ENCODE measurements around the gene LNX2.

The LNX2 gene

DNA sequence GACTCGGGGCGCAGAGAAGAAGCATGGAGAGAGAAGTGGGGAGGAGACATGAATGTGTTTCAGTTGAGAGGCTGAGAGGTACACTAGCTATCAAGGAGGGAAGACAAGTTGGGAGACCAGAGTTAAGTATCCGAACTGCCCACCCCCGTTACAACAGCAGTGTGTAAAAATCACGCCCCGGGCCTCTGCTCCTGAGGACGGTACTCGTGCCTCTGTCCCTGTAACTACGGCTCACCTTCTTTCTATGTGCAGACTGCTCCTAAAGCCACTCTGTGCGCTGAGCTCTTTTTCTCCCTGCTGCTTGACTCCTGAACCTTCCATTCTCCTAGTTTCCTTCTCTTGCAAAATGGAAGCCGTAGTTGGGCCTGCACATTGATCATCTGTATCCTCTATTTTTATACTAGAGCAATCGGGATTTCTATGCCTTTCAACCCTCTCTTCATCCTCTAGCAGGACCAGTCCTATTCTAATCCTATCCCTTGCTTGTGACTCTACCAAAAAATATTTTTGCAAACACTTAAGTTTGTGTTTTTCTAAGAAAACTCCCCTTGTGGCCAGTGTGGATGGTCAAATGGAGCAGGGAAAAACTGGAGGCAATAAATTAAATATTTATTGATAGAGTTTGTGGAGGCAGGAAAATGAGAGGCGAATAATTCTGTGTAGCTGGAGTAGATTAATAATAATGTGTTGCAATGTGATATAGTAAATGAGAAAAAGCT lies 1.9 kb upstream of the LNX2 start:
- H3K4me3 ChIP-seq (ENCODE audit: insufficient read length, low read depth), result peak overlapping the region; percentile 64
- no peaks in the 10 kb centered on the region for H3K9me3 ChIP-seq (ENCODE audit: insufficient read depth, low read length)
- peak overlapping the region; percentile 93 for H3K9ac ChIP-seq (ENCODE audit: insufficient read length, low read depth)
- H3K36me3 ChIP-seq (ENCODE audit: insufficient read depth, insufficient read length, low read length), result peaks cover 32% of the 10 kb centered on the region
- H3K27me3 ChIP-seq (ENCODE audit: insufficient read depth, insufficient read length), result peaks cover 6% of the 10 kb centered on the region
- no peaks in the 10 kb centered on the region for H3K4me1 ChIP-seq (ENCODE audit: insufficient read depth, insufficient read length)
- no peak for TF ChIP-seq SUZ12 (IDR thresholded peaks at IDR 0.05; ENCODE audit: extremely low read depth, insufficient read depth, insufficient read length)
- TF ChIP-seq ZNF274 (IDR thresholded peaks at IDR 0.05; ENCODE audit: low read depth, low read length), result no peak
- no peak for DNase-seq (ENCODE audit: low read depth, low spot score)

DNA sequence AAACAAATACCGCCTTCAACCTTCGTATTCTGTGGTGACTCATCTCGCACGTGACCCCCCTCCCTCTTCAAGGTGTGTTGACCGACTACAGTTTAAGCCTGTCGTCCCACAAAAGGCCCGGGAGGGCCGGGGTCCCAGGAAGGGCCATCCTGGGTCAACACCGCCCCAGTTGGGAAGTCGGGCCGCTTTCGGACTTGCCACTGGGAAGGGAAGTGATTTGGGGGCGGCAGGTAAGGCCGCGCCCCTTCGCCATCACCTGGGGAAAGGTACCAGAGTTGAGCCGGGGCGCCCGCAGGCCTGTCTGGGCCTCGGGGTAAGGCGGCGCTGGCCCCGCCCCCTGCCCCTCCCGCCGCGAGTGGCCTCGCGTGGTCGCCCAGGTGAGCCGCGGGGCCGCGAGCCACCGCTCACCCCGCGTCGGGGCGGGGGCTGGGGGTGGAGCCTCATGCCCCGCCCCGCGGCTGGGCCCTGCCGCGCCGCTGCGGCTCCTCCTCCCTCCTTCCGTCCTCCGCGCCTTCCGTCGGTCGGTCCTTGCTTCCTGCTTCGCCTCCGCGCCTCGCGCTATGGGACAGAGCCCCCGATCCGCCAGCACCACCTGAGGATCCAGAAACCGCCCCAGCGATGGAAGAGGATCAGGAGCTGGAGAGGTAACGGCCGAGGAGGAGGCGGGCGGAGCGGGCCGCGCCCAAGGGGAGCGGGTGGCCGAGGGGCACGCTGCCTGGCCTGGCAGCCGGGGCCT lies 1.2 kb upstream of the LNX2 start, which contains the start of gene POLR1D:
Gene POLR1D, plus strand, starts transcription at position 527 of the 736 bp plus-strand sequence. Its CDS starts 92 bp downstream, at position 619.
- Histone ChIP-seq H3K4me3 (ENCODE audit: insufficient read length, low read depth) (peak within 1 kb of the TSS; percentile 64), H3K4me1 (ENCODE audit: insufficient read depth, insufficient read length) (no peaks in the 10 kb centered on the region), H3K9me3 (ENCODE audit: insufficient read depth, low read length) (no peaks in the 10 kb centered on the region), H3K9ac (ENCODE audit: insufficient read length, low read depth) (peak within 1 kb of the TSS; percentile 93), H3K36me3 (ENCODE audit: insufficient read depth, insufficient read length, low read length) (peaks cover 32% of the 10 kb centered on the region), H3K27me3 (ENCODE audit: insufficient read depth, insufficient read length) (peaks cover 6% of the 10 kb centered on the region)
- TF ChIP-seq SUZ12 (IDR thresholded peaks at IDR 0.05; ENCODE audit: extremely low read depth, insufficient read depth, insufficient read length), result no peak
- TF ChIP-seq YY1 (IDR thresholded peaks at IDR 0.05; ENCODE audit: insufficient read depth, insufficient read length), result no peak
- no peak for TF ChIP-seq ZNF274 (IDR thresholded peaks at IDR 0.05; ENCODE audit: low read depth, low read length)
- DNase-seq (ENCODE audit: low read depth, low spot score), result peak; percentile 36

DNA sequence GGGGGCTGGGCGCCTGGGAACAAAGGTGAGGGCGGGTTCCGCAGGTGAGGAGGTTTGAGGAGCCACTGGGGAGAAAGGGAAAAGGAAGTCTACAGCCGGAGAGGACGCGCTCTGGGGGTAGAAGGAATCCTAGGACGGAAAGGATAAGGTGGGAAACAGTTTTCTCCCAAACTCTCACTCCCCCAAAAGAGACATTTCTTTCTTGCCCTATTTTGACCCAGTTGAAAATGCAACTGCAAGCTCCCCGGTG lies 712 bp upstream of the LNX2 start:
- no peak for DNase-seq (ENCODE audit: low read depth, low spot score)
- H3K4me1 ChIP-seq (ENCODE audit: insufficient read depth, insufficient read length), result no peaks in the 10 kb centered on the region

DNA sequence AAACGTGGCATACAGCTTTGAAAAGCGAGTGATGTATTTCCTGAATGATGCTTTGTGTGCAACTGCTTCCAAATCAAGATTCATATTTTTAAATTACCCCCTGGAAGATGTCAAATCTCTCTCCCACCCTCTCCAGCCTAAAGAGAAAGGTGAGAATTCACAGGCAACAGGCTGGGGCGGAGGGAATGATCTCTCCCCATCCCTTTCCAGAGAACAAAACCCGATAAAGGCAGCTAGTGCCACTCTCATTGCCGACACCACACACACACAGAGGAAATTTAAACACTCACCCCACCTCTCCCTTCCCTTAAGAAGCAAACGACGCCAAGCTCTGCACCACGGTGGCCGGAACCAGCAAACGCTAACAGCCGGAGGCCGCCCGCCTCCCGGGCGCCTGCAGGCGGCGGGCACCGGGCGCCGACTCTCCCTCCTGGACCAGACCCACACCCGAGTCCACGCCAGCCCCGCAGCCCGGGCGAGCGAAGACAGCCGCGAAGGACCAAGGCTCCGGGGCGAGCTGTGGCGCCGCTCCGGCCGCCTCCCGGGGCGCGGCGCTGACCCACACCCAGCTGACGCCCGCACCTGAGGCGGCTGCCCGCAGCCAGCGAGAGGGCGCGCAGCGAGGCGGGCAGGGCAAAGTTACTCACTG lies 477 bp downstream of the LNX2 start:
- DNase-seq (ENCODE audit: low read depth, low spot score), result no peak

More for the DNA sequence above, 712 bp upstream of the LNX2 start:
- TF ChIP-seq SUZ12 (IDR thresholded peaks at IDR 0.05; ENCODE audit: extremely low read depth, insufficient read depth, insufficient read length), result no peak
- TF ChIP-seq YY1 (IDR thresholded peaks at IDR 0.05; ENCODE audit: insufficient read depth, insufficient read length), result no peak
- no peak for TF ChIP-seq ZNF274 (IDR thresholded peaks at IDR 0.05; ENCODE audit: low read depth, low read length)
- H3K27me3 ChIP-seq (ENCODE audit: insufficient read depth, insufficient read length), result peaks cover 6% of the 10 kb centered on the region
- peak overlapping the region; percentile 64 for H3K4me3 ChIP-seq (ENCODE audit: insufficient read length, low read depth)
- peaks cover 28% of the 10 kb centered on the region for H3K36me3 ChIP-seq (ENCODE audit: insufficient read depth, insufficient read length, low read length)
- H3K9me3 ChIP-seq (ENCODE audit: insufficient read depth, low read length), result no peaks in the 10 kb centered on the region
- H3K9ac ChIP-seq (ENCODE audit: insufficient read length, low read depth), result peak overlapping the region; percentile 71

DNA sequence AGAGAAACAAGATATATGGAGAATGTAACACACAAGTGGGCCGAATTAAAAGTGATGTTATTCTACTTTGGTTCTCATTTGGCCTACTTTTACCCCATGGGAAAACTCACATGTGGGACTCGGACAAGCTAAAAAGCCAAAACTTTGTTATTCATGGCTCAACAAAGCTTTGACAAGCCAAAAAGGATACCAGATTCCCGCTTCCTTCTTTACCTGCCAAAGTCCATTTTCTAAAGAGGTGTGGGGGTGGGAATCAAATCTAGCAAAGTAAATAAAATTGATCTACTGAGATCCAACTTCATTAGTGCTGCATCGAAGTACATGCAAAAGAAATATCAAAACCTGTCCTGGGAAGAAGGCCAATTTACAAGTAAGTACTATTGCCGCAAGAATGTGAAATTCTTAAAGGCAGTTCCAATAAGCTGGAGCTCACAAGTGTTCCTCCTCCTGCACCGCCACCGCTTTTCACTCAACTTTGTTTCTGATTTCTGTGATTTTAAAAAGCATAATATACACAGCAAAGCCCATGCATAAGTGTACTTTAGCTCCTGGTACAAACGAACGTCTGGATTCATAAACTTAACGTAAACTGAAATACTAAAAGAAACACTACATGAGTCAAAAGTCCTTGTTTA lies 1.1 kb downstream of the LNX2 start:
- Histone ChIP-seq H3K27me3 (ENCODE audit: insufficient read depth, insufficient read length) (peaks cover 6% of the 10 kb centered on the region), H3K9ac (ENCODE audit: insufficient read length, low read depth) (peak overlapping the region; percentile 83), H3K36me3 (ENCODE audit: insufficient read depth, insufficient read length, low read length) (peaks cover 14% of the 10 kb centered on the region), H3K4me1 (ENCODE audit: insufficient read depth, insufficient read length) (no peaks in the 10 kb centered on the region), H3K4me3 (ENCODE audit: insufficient read length, low read depth) (peak overlapping the region; percentile 68), H3K9me3 (ENCODE audit: insufficient read depth, low read length) (peaks cover 9% of the 10 kb centered on the region; the same call in 1 of the 2 replicates)
- TF ChIP-seq SUZ12 (IDR thresholded peaks at IDR 0.05; ENCODE audit: extremely low read depth, insufficient read depth, insufficient read length), result no peak
- no peak for TF ChIP-seq ZNF274 (IDR thresholded peaks at IDR 0.05; ENCODE audit: low read depth, low read length)
- TF ChIP-seq YY1 (IDR thresholded peaks at IDR 0.05; ENCODE audit: insufficient read depth, insufficient read length), result no peak
- DNase-seq (ENCODE audit: low read depth, low spot score), result no peak

More for the DNA sequence above, 477 bp downstream of the LNX2 start:
- Histone ChIP-seq H3K4me1 (ENCODE audit: insufficient read depth, insufficient read length) (no peaks in the 10 kb centered on the region), H3K36me3 (ENCODE audit: insufficient read depth, insufficient read length, low read length) (peaks cover 21% of the 10 kb centered on the region), H3K27me3 (ENCODE audit: insufficient read depth, insufficient read length) (peaks cover 6% of the 10 kb centered on the region), H3K9ac (ENCODE audit: insufficient read length, low read depth) (peak overlapping the region; percentile 83), H3K4me3 (ENCODE audit: insufficient read length, low read depth) (peak overlapping the region; percentile 68), H3K9me3 (ENCODE audit: insufficient read depth, low read length) (peaks cover 2% of the 10 kb centered on the region; the same call in 1 of the 2 replicates)
- no peak for TF ChIP-seq YY1 (IDR thresholded peaks at IDR 0.05; ENCODE audit: insufficient read depth, insufficient read length)
- no peak for TF ChIP-seq SUZ12 (IDR thresholded peaks at IDR 0.05; ENCODE audit: extremely low read depth, insufficient read depth, insufficient read length)
- TF ChIP-seq ZNF274 (IDR thresholded peaks at IDR 0.05; ENCODE audit: low read depth, low read length), result no peak

DNA sequence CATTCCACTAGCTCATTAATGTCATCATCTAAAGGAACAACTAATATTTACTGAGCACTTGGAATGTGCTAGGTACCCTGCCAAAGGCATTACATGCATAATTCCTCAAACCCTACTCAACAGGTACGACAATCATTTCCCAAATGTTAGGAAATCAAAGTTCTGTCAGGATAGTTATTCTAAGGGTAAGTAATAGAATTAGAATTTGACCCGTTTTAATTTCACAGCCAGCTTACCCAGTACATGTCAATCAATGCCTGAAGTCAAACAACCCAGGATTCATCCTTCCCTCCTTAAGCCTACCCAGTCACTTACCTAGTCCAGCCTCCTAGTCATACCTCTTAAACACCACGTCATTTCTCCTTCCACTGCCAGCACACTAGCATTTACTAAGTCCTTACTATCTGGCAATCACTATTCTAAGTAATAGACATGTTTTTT lies 2.4 kb downstream of the LNX2 start:
- Histone ChIP-seq H3K4me3 (ENCODE audit: insufficient read length, low read depth) (no peak overlapping the region), H3K9ac (ENCODE audit: insufficient read length, low read depth) (no peak overlapping the region), H3K27me3 (ENCODE audit: insufficient read depth, insufficient read length) (peaks cover 6% of the 10 kb centered on the region), H3K4me1 (ENCODE audit: insufficient read depth, insufficient read length) (no peaks in the 10 kb centered on the region), H3K9me3 (ENCODE audit: insufficient read depth, low read length) (peaks cover 11% of the 10 kb centered on the region; the same call in 1 of the 2 replicates), H3K36me3 (ENCODE audit: insufficient read depth, insufficient read length, low read length) (peaks cover 1% of the 10 kb centered on the region)
- DNase-seq (ENCODE audit: low read depth, low spot score), result no peak
- TF ChIP-seq YY1 (IDR thresholded peaks at IDR 0.05; ENCODE audit: insufficient read depth, insufficient read length) (no peak), ZNF274 (IDR thresholded peaks at IDR 0.05; ENCODE audit: low read depth, low read length) (no peak), SUZ12 (IDR thresholded peaks at IDR 0.05; ENCODE audit: extremely low read depth, insufficient read depth, insufficient read length) (no peak)
